GM23338 (cell line): ENCODE measurements around the gene RXFP1. TPM values are rescaled to one million over a fixed set of nuclear protein-coding genes. Genes with fewer than 3 reads are reported as not detected.

Experiments
- ATAC-seq: fragments of 200-7000 bp; cut with Tn5 transposase; 3 replicates; pipeline ENCODE4 v1.9.1; 2020
- DNase-seq: peaks from one replicate; pipeline ENCODE4 v3.0.0-alpha.2; 2015; ENCODE audit warnings: low spot score
- H2AFZ ChIP-seq: fragments of 200-600 bp; sonication (generic); 2 replicates; pipeline ENCODE4 v1.8.0; 2016; ENCODE audit warnings: antibody characterized with exemption, mild to moderate bottlenecking, moderate library complexity
- H3F3A ChIP-seq: fragments of 200-600 bp; sonication (generic); replicated peaks from 2 replicates; pipeline ENCODE4 v1.8.0; 2017; ENCODE audit warnings: antibody characterized with exemption, mixed run types, low read depth
- H3K27ac ChIP-seq: fragments of 200-600 bp; sonication (generic); 2 replicates; pipeline ENCODE4 v1.6.1; 2016; ENCODE audit warnings: low read depth
- H3K27me3 ChIP-seq: fragments of 200-600 bp; sonication (generic); 2 replicates; pipeline ENCODE4 v1.8.0; 2016; ENCODE audit warnings: mild to moderate bottlenecking, mixed run types, moderate library complexity; ENCODE audit not compliant: insufficient read depth
- H3K36me3 ChIP-seq: fragments of 200-600 bp; sonication (generic); 2 replicates; pipeline ENCODE4 v1.8.0; 2016; ENCODE audit warnings: mild to moderate bottlenecking; ENCODE audit not compliant: insufficient read depth
- H3K4me1 ChIP-seq: fragments of 200-600 bp; sonication (generic); 2 replicates; pipeline ENCODE4 v1.8.0; 2016; ENCODE audit warnings: mild to moderate bottlenecking, moderate library complexity; ENCODE audit not compliant: insufficient read depth
- H3K4me2 ChIP-seq: fragments of 200-600 bp; sonication (generic); 2 replicates; pipeline ENCODE4 v1.7.1; 2017; ENCODE audit warnings: mixed run types
- H3K4me3 ChIP-seq: fragments of 200-600 bp; sonication (generic); 2 replicates; pipeline ENCODE4 v1.6.1; 2016; ENCODE audit warnings: mixed run types
- H3K79me2 ChIP-seq: fragments of 200-600 bp; sonication (generic); replicated peaks from 2 replicates; pipeline ENCODE4 v1.8.0; 2017; ENCODE audit warnings: mild to moderate bottlenecking; ENCODE audit not compliant: insufficient read depth
- H3K9me2 ChIP-seq: fragments of 200-600 bp; sonication (generic); 2 replicates; pipeline ENCODE4 v1.8.0; 2017; ENCODE audit not compliant: insufficient read depth
- H4K20me1 ChIP-seq: fragments of 200-600 bp; sonication (generic); replicated peaks from 2 replicates; pipeline ENCODE4 v1.8.0; 2017; ENCODE audit warnings: mild to moderate bottlenecking; ENCODE audit not compliant: insufficient read depth
- H3K27ac Mint-ChIP-seq: 2 replicates; pipeline ENCODE4 v1.8.0; 2020; ENCODE audit warnings: inconsistent platforms, mild to moderate bottlenecking, moderate library complexity, mixed read lengths
- H3K27me3 Mint-ChIP-seq: 3 replicates; pipeline ENCODE4 v1.8.0; 2022; ENCODE audit warnings: low read depth, mild to moderate bottlenecking, moderate library complexity, mixed read lengths, inconsistent platforms; ENCODE audit not compliant: insufficient read depth, poor library complexity
- H3K36me3 Mint-ChIP-seq: 3 replicates; pipeline ENCODE4 v1.8.0; 2021; ENCODE audit warnings: low read depth, mild to moderate bottlenecking, inconsistent platforms, moderate library complexity, mixed read lengths
- H3K4me1 Mint-ChIP-seq: 3 replicates; pipeline ENCODE4 v1.8.0; 2020; ENCODE audit warnings: mild to moderate bottlenecking, inconsistent platforms, mixed read lengths
- H3K4me3 Mint-ChIP-seq: 3 replicates; pipeline ENCODE4 v1.8.0; 2021; ENCODE audit warnings: moderate library complexity, mild to moderate bottlenecking, inconsistent platforms, mixed read lengths
- H3K9me3 Mint-ChIP-seq: 3 replicates; pipeline ENCODE4 v1.8.0; 2020; ENCODE audit warnings: moderate library complexity, mild to moderate bottlenecking, inconsistent platforms, mixed read lengths
- CREB1 ChIP-seq: fragments of 250-450 bp; sonication (Bioruptor Pico); IDR thresholded peaks from 2 replicates; pipeline ENCODE4 v1.5.0; 2020; ENCODE audit warnings: low read depth, mild to moderate bottlenecking, moderate library complexity
- ETS1 ChIP-seq: IDR thresholded peaks from 2 replicates; pipeline ENCODE4 v1.6.1; 2016; ENCODE audit warnings: antibody characterized with exemption
- EZH2 ChIP-seq: fragments of 200-600 bp; sonication (generic); IDR thresholded peaks from one replicate; pipeline ENCODE4 v1.8.0; 2017; ENCODE audit warnings: antibody characterized with exemption, mild to moderate bottlenecking, low read depth; ENCODE audit not compliant: unreplicated experiment
- EZH2phosphoT487 ChIP-seq: fragments of 200-600 bp; sonication (generic); IDR thresholded peaks from one replicate; pipeline ENCODE4 v1.8.1; 2018; ENCODE audit warnings: antibody characterized with exemption; ENCODE audit not compliant: unreplicated experiment
- JUNB ChIP-seq: IDR thresholded peaks from one replicate; pipeline ENCODE4 v1.6.1; 2016; ENCODE audit warnings: antibody characterized with exemption; ENCODE audit not compliant: unreplicated experiment
- NANOG ChIP-seq: IDR thresholded peaks from 2 replicates; pipeline ENCODE4 v1.6.1; 2016; ENCODE audit warnings: antibody characterized with exemption, borderline replicate concordance
- POLR2AphosphoS5 ChIP-seq: IDR thresholded peaks from 2 replicates; pipeline ENCODE4 v1.6.1; 2016; ENCODE audit warnings: antibody characterized with exemption, low read depth
- STAT1 ChIP-seq: IDR thresholded peaks from one replicate; pipeline ENCODE4 v1.6.1; 2016; ENCODE audit warnings: antibody characterized with exemption; ENCODE audit not compliant: unreplicated experiment
- ZNF114 ChIP-seq: fragments of 250-450 bp; sonication (Bioruptor Pico); IDR thresholded peaks from 2 replicates; pipeline ENCODE4 v1.5.0; 2020; ENCODE audit warnings: mild to moderate bottlenecking, moderate library complexity
- ZNF331 ChIP-seq: fragments of 250-450 bp; sonication (Bioruptor Pico); IDR thresholded peaks from 2 replicates; pipeline ENCODE4 v1.5.0; 2020; ENCODE audit warnings: low read depth, mild to moderate bottlenecking, moderate library complexity
- ZNF462 ChIP-seq: fragments of 250-450 bp; sonication (Bioruptor Pico); IDR thresholded peaks from 2 replicates; pipeline ENCODE4 v1.5.0; 2020; ENCODE audit warnings: mild to moderate bottlenecking, moderate library complexity
- polyA plus RNA-seq: library from polyadenylated mRNA; unstranded; fragments of >200 nt; fragmentation: Nextera tagmentation; extraction: Ambion mirVana; gene quantifications from 2 replicates; pipeline ENCODE4 v1.2.1, GENCODE V29; 2016
- total RNA-seq: library from RNA; depleted of rRNA; stranded (reverse); fragments of >200 nt; shearing (Covaris generic); gene quantifications from 2 replicates; pipeline ENCODE4 v1.2.3, GENCODE V29; 2014
- TF ChIP-seq, protein P1 (sequence below), 2 experiments: fragments of 200-600 bp in 1 of 2; sonication (generic) in 1 of 2; conservative IDR thresholded peaks; 2 replicates each; pipeline versions ENCODE4 v1.5.1 to v1.6.1; 2016 to 2017; ENCODE audit warnings: antibody characterized with exemption in 2 of 2, low read depth in 2 of 2, mild to moderate bottlenecking in 2 of 2, moderate library complexity in 1 of 2
- TF ChIP-seq, protein P2 (sequence below): IDR thresholded peaks from one replicate; pipeline ENCODE4 v1.6.1; 2018; ENCODE audit warnings: antibody characterized with exemption; ENCODE audit not compliant: unreplicated experiment

The RXFP1 gene
- total and polyA plus RNA-seq, 2 experiments from 2014 or later, result 0.63 TPM; not detected in 1

DNA sequence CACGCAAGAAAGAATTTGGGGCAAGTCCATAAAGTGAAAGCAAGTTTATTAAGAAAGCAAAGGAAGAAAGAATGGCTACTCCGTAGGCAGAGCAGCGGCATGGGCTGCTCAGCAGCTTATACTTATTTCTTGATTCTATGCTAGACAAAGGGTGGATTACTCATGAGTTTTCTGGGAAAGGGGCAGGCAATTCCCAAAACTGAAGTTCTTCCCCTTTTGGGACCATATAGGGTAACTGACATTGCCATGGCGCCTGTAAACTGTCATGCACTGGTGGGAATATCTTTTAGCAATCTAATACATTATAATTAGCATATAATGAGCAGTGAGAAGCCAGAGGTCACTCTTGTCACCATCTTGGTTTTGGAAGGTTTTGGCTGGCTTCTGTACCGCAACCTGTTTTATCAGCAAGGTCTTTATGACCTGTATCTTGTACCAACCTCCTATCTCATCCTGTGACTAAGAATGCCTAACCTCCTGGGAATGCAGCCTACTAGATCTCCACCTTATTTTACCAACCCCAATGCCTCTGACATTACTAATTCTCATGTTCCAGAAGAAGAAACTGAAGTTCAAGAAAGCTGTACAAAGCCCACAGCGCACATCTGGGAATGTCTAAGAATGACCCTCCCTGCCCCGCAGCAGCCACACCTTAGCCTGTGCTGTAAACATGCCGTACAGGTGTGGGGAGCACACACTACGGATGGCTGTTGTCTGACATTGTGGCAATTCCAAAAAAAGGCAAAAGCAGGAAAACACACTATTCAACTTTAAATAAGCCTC is 18.6 kb downstream of the RXFP1 start:
- no peaks in the 10 kb centered on the region for H3K27me3 Mint-ChIP-seq
- Histone ChIP-seq H3K27me3 (no peaks in the 10 kb centered on the region), H3K27ac (no peak overlapping the region), H3K9me2 (no peaks in the 10 kb centered on the region), H3K4me2 (no peak overlapping the region), H3K36me3 (no peaks in the 10 kb centered on the region), H3F3A (no peaks in the 10 kb centered on the region), H3K4me3 (no peak overlapping the region), H4K20me1 (no peaks in the 10 kb centered on the region), H3K4me1 (no peaks in the 10 kb centered on the region), H2AFZ (0 out of 2 replicates have a peak overlapping the region, but pooled peaks have one; percentile 35), H3K79me2 (no peaks in the 10 kb centered on the region)
- no peak for ATAC-seq
- peaks cover 9% of the 10 kb centered on the region for H3K4me1 Mint-ChIP-seq
- no peak overlapping the region for H3K4me3 Mint-ChIP-seq
- no peak overlapping the region for H3K27ac Mint-ChIP-seq
- TF ChIP-seq CREB1 (CRISPR knock-in tag) (no peak), JUNB (no peak), ETS1 (no peak), EZH2phosphoT487 (no peak), EZH2 (no peak), POLR2AphosphoS5 (no peak), ZNF462 (CRISPR knock-in tag) (no peak), NANOG (no peak), ZNF331 (CRISPR knock-in tag) (no peak), ZNF114 (no peak), STAT1 (no peak)
- TF ChIP-seq, protein P1, sequence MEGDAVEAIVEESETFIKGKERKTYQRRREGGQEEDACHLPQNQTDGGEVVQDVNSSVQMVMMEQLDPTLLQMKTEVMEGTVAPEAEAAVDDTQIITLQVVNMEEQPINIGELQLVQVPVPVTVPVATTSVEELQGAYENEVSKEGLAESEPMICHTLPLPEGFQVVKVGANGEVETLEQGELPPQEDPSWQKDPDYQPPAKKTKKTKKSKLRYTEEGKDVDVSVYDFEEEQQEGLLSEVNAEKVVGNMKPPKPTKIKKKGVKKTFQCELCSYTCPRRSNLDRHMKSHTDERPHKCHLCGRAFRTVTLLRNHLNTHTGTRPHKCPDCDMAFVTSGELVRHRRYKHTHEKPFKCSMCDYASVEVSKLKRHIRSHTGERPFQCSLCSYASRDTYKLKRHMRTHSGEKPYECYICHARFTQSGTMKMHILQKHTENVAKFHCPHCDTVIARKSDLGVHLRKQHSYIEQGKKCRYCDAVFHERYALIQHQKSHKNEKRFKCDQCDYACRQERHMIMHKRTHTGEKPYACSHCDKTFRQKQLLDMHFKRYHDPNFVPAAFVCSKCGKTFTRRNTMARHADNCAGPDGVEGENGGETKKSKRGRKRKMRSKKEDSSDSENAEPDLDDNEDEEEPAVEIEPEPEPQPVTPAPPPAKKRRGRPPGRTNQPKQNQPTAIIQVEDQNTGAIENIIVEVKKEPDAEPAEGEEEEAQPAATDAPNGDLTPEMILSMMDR (conservative IDR thresholded peaks at IDR 0.05; ENCODE audit: low read depth in 2 of 2), result no peak
- TF ChIP-seq, protein P2, sequence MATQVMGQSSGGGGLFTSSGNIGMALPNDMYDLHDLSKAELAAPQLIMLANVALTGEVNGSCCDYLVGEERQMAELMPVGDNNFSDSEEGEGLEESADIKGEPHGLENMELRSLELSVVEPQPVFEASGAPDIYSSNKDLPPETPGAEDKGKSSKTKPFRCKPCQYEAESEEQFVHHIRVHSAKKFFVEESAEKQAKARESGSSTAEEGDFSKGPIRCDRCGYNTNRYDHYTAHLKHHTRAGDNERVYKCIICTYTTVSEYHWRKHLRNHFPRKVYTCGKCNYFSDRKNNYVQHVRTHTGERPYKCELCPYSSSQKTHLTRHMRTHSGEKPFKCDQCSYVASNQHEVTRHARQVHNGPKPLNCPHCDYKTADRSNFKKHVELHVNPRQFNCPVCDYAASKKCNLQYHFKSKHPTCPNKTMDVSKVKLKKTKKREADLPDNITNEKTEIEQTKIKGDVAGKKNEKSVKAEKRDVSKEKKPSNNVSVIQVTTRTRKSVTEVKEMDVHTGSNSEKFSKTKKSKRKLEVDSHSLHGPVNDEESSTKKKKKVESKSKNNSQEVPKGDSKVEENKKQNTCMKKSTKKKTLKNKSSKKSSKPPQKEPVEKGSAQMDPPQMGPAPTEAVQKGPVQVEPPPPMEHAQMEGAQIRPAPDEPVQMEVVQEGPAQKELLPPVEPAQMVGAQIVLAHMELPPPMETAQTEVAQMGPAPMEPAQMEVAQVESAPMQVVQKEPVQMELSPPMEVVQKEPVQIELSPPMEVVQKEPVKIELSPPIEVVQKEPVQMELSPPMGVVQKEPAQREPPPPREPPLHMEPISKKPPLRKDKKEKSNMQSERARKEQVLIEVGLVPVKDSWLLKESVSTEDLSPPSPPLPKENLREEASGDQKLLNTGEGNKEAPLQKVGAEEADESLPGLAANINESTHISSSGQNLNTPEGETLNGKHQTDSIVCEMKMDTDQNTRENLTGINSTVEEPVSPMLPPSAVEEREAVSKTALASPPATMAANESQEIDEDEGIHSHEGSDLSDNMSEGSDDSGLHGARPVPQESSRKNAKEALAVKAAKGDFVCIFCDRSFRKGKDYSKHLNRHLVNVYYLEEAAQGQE, result no peak
- no peak for DNase-seq
- H3K36me3 Mint-ChIP-seq, result no peaks in the 10 kb centered on the region; the same call in 2 of the 3 replicates
- H3K9me3 Mint-ChIP-seq, result no peaks in the 10 kb centered on the region; the same call in 2 of the 3 replicates
